LNCAP (cell line): ENCODE measurements around the gene LRRC3.

Experiments
- TF ChIP-seq, protein P1 (sequence below): fragments of 450-650 bp; IDR thresholded peaks from 2 replicates; pipeline ENCODE4 v1.5.1; 2017; ENCODE audit warnings: mild to moderate bottlenecking

Gene LRRC3, protein sequence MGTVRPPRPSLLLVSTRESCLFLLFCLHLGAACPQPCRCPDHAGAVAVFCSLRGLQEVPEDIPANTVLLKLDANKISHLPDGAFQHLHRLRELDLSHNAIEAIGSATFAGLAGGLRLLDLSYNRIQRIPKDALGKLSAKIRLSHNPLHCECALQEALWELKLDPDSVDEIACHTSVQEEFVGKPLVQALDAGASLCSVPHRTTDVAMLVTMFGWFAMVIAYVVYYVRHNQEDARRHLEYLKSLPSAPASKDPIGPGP

DNA sequence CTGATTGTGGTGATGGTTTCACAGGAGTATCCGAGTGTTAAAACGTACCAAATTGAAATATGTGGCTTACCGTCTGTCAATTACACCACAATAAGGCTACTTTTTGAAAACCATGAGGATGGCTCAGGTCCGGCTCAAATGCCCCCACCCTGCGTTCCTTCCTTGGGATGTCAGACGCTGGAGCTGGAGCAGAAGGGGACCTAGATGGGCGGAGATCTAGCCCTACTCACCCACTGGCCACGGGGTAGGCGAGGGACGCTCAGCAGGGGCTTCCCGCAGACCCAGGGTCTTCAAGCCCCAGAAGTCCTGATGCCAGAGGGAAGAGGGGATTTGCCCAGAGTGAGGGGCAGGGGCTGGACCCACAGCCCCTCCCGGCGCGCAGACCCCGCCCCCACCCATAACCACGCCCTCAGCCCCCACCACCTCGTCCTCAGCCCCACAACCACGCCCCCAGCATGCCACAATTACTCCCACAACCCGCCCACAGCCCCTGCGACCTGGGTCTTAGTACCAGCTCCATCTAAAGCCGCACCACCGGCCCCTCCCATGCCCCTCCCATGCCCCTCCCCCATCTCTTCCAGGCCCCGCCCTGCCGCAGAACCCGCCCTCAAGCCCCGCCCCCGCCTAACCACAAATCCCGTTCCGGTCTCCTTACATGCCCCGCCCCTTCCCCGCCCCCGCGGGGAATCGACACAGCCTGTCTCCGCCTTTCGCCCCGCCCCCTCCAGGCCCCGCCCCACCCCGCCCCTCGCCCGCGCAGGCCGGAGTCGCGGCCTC lies at the start of gene LRRC3:
TSS of gene LRRC3 (plus strand) at position 764 of the 777 bp plus-strand sequence. CDS start 1,135 bp downstream, outside the sequence.
- TF ChIP-seq, protein P1, sequence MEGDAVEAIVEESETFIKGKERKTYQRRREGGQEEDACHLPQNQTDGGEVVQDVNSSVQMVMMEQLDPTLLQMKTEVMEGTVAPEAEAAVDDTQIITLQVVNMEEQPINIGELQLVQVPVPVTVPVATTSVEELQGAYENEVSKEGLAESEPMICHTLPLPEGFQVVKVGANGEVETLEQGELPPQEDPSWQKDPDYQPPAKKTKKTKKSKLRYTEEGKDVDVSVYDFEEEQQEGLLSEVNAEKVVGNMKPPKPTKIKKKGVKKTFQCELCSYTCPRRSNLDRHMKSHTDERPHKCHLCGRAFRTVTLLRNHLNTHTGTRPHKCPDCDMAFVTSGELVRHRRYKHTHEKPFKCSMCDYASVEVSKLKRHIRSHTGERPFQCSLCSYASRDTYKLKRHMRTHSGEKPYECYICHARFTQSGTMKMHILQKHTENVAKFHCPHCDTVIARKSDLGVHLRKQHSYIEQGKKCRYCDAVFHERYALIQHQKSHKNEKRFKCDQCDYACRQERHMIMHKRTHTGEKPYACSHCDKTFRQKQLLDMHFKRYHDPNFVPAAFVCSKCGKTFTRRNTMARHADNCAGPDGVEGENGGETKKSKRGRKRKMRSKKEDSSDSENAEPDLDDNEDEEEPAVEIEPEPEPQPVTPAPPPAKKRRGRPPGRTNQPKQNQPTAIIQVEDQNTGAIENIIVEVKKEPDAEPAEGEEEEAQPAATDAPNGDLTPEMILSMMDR = no peak

DNA sequence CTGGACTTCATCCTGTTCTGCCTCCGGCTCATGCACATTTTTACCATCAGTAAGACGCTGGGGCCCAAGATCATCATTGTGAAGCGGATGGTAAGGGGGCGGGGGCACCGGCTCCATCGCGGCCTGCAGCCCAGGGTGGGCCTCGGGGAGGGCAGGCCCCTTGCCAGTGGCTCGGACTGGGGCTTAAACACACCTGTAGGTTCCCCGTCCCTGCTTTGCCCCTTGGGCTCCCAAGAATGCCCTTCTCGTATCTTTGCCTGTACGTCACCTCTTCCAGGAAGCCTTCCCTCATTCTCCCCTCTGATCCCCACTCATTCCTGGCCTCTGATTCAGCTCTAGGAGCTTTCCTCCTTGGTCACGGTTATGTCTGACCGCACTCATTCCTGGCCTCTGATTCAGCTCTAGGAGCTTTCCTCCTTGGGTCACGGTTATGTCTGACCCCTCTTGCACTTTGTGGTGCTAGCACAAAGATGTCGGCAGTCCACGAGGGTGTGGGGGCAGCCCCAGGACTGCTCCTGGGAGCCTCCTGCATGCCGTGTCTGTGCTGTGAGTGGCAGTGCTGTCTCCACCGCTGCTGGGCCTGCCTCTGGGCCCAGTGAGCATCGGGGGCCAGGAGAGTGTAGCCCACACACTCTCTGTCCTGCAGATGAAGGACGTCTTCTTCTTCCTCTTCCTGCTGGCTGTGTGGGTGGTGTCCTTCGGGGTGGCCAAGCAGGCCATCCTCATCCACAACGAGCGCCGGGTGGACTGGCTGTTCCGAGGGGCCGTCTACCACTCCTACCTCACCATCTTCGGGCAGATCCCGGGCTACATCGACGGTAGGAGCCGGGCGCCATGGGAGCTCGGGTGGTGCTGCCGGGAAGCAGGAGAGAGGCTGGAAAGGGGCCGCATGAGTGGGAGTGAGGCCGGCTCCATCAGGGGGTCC lies 49.1 kb upstream of the LRRC3 start:
- TF ChIP-seq, protein P1 = no peak

DNA sequence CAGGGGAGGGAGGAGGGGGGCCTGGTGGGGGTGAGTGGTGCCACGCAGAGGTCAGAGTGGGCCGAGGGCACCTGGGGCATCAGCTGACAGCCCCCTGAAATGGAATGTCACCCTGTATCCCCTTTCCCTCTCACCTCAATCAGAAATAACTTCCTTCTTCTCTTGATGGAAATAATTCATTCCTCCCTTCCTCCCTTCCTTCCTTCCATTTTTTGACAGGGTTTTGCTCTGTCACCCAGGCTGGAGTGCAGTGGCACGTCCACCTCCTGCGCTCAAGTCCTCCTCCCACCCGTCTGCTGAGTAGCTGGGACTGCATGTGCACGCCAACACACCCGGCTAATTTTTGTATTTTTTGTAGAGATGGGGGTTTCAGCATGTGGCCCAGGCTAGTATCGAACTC lies 48.4 kb upstream of the LRRC3 start:
- TF ChIP-seq, protein P1 = no peak

DNA sequence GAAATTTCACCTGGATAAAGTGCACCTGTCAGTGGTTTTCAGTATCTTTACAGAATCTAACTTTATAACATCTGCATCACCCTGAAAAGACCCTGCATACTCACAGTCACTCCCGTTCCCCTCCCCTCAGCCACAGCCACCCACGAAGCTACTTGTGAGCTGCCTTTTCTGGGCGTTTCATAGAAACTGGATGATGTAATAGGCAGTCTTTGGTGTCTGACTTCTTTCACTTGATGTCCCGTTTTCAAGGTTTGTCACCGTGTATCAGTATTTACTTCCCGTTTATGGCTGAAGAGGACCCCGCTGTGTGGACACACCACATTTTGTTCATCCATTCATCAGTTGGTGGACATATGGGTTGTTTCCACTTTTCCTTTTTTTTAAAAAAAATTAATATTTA lies 47.8 kb upstream of the LRRC3 start:
- TF ChIP-seq, protein P1 = no peak

DNA sequence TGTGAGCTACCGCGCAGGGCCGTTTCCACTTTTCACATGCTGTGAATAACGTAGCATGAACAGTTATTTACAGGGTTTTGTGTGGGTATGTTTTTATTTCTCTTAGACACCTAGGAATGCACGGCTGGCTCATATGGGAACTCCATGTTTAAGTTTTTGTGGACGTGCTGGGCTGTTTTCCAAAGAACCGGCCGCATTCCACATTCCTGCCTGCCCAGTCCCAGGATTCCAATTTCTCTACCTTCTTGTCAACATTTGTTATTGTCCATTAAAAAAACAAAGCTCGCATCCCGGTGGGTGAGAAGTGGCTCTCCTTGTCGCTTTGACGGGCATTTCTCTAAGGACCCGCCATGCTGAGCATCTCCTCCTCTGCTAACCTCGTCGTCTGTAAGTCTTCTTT lies 47.1 kb upstream of the LRRC3 start:
- TF ChIP-seq, protein P1 = no peak

DNA sequence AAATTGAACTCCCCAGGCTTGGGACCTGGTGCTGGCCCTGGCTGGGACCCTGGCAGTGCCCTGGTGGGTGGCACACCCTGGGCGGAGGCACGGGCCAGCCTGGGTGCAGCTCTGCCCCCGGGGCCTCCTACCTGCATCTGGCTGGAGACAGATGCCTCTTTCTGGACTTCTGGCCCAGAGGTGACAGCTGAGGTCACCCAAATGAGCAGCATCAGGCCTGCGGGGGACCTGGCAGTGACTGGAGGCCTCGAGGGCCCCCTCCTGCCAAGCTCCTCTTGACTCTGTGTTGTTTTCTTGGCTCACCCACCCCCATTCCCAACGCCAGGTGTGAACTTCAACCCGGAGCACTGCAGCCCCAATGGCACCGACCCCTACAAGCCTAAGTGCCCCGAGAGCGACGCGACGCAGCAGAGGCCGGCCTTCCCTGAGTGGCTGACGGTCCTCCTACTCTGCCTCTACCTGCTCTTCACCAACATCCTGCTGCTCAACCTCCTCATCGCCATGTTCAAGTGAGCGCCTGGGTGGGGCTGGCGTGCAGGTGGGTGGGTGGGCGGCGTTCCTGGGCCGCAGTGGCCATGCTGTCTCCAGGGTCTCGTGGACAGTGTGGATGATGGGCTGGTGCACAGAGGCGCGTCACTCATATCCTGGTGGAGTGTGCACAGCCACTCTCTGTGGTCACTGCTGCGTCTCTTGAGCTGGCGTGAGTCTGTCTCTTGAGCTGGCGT lies 41.6 kb upstream of the LRRC3 start:
- TF ChIP-seq, protein P1 = no peak
